GM19463 (cell line): ENCODE results near the gene FCER1G.

Source experiments
- ATAC-seq: cut with Tn5 transposase; IDR thresholded peaks from one replicate; pipeline ENCODE4 v1.9.1; 2021; ENCODE audit warnings: mild to moderate bottlenecking, moderate library complexity; ENCODE audit not compliant: unreplicated experiment

The FCER1G gene

DNA sequence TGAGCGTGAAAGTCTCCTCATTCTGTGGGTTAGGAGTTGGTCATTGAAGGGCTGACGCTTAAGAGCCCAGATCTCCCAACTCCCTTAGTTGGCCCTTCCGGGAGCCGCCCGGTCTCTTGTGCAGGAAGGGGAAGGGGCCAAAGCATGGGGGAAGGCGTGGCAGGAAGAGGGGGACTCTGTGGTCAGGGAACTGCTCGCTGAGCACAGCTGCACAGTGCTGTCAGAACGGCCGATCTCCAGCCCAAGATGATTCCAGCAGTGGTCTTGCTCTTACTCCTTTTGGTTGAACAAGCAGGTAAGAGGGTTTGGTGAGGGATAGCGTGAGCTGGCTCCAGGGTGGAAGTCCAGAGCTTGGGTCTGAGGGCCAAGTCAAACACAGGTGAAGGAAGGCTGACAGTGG is at the start of gene FCER1G:
Gene FCER1G, plus strand, starts transcription at position 220 of the 400 bp plus-strand sequence. Its CDS starts 27 bp downstream, at position 247.
- no peak for ATAC-seq

DNA sequence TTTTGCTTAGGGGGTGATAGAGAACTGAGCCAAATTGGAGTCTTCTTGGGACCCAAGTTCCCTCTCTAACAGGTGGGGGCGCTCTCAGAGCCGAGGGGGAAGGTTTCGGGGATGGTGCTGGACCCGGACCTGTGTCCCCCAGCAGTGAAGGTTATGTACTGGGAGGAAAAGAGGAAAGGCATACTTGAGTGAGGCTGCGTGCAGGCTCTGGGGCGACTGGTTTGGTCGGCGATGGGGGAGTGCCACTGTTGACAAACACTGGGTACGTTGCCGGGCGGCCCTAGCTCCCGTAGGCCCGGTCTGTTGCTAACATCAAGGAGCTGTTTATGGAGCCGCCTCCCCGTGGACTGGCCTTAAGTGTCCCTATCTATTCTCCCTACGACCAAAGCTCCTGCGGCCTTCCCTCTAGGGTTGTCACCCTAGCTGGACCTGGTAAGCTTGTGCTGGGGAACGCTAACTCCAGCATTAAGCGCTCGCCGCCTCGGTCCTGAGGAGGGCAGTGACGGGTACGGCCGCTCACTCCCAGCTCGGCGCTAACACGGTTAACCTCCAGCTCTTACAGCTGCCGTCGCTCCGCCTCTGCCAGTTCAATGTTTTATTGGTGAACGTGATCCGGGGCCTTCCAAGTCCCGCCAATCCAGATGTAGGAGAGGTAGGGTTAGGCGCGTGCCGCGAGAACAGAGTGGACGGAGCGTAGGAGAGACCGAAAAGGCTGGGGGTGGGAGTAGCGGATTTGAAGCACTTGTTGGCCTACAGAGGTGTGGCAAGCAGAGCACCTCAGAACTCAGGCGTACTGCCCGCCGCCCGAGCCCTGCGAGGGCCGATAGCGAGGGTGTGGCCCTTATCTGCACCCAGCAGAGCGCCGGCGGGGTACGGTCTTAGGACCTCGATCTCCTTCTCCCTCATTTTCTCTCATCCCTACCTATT is 49.1 kb upstream of the FCER1G start, which contains the start of gene PPOX:
Gene PPOX, plus strand, starts transcription at position 685 of the 927 bp plus-strand sequence. CDS start 422 bp downstream, outside the sequence.
- peak; percentile 95 for ATAC-seq

DNA sequence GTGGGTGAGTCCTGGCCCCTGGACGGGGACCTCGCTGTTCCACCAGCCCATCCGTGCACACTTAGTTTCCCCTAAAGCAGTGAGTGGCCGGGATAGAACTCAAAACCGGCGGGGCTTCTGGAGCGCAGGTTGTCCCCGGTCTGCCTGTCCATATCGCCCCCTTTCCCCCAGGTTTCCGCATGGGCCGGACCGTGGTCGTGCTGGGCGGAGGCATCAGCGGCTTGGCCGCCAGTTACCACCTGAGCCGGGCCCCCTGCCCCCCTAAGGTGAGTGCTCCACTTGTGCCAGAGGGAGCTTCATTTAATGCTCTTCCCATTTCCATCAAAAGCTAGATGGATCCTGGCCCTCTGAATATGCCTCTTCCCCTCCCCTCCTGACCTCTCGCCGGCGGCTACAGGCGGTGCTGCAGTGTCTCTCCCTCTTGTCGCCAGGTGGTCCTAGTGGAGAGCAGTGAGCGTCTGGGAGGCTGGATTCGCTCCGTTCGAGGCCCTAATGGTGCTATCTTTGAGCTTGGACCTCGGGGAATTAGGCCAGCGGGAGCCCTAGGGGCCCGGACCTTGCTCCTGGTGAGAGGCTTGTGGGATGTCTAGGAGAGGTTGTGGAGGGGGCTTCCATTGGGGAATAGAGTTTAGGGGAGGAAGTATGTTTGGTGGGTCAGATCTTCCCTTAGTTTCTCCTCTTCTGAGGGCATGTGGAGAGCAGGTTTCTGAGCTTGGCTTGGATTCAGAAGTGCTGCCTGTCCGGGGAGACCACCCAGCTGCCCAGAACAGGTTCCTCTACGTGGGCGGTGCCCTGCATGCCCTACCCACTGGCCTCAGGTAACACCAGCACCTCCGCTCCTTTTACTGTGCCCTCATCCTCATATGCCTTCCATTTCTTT is 48.2 kb upstream of the FCER1G start:
- no peak for ATAC-seq

GRCh38 chr1:161168906-161169305 is 46.2 kb upstream of the FCER1G start:
- no peak for ATAC-seq

DNA sequence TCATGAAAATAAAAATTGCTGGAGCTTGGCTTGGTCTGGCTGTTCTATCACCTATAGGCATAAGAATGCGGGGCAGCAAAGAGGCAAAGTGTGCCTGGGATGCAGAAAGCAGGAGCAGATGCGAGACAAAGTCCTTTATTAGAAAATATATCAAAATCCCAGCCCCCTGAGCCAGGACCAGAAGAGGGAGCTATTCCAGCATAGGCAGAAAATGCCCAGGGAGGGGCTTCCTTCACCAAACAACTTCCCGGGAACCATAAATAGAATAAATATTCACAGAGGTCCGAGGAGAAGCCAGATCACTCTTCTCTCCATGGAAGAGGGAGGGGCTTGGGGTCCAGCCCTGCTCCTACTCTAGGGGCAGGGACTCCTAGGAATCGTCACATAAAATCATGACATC is 43.9 kb upstream of the FCER1G start:
- ATAC-seq, result no peak

DNA sequence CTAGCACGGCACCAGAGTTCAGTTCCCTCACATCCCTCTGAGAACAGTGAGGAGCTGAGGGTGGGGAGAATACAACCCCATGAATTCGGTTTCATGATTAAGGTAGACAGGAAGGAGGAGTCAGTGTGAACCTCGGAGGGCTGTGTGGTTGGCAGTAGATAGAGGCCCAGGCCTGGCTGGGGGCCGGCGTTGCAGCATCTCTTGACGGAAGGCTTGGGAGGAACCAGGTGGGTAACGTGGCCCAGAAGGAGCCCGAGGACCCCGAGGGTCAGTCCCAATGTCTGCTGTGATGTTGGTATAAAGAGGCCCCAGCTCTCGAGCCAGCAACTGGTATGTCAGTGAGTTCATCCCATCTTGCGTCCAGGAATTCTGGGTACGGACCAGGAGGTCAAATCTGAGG is 43.4 kb upstream of the FCER1G start:
- ATAC-seq, result no peak

DNA sequence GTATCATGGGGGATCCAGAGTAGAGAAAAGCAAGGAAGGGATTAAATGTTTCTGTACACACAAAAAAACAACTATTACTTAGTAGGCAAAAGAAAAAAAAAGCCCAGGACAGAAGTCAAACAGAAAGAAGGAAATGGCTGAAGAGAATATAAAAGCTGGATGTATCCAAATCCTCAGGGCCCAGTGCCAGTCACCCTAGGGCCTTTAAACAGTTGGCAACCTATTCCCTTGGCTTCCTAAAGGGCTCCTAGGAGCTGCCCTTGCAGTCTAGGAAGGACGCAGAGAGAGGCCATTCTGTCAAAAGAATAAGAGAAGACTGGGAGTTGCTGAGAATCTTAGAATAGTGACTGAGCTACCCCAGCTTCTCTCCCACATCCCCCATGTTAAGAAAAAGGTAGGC is 42.7 kb upstream of the FCER1G start:
- ATAC-seq, result no peak

DNA sequence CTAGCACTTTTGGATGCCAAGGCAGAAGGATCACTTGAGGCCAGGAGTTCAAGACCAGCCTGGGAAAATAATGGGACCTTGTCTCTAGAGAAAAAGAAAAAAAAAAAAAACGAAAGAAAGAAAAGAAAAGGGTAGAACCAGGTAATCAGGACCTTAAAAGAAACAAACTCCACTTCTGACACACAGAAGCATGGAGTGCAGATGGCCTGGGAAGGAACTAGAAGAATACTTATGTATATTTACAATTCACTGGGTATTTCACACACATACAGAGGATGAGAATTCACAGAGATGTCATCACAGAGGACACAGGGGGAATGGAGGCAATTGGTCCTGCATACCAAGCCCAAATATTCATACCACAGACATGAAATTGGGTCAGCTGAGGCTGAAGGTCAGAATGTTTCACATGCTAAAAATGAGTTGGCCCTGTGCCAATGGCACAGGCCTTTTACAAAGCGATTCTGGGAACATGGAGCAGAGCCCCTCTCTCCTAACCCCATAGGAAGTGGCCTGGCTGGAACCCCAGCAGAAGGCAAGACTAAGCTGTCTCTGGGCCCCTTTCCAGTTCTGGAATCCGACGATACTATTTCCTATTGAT is 42.2 kb upstream of the FCER1G start:
- ATAC-seq, result no peak

- ATAC-seq, result no peak
These were observed 41.4 kb upstream of the FCER1G start for GRCh38 chr1:161173711-161174110.

GRCh38 chr1:161174911-161175310 is 40.2 kb upstream of the FCER1G start:
- ATAC-seq, result no peak

DNA sequence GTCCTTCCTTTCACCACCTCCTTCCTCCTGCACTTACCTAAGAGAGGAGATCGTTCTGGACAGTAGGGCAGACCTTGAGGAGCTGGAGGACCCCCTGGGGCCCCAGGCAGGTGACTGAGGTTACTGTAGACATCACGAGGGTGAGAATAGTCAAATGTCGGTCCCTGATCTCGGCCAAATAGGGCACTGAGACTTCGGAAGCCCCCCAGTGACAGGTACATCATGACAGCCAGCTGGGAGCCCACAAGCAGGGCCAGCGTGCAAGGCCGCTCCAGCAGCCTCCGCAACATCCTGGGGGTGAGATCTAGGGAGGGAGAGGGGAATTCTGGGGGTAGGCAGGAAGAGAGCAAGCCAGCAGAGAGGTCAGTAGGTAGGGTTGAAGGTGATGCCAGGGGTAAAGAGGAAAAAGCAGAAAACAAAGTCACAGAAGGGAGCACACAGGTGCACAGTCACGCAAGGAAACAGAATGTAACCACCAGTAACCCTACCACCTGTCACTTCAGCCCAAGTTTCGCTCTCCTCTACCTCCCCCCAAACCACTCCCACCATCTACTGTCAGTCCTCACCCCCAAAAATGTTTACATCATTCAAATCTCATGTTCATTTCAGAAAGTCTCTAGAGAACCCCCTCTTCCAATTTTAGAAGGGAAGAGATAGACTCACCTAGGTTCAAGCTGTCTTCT is 39.2 kb upstream of the FCER1G start:
- no peak for ATAC-seq

GRCh38 chr1:161176468-161177111 is 38.5 kb upstream of the FCER1G start:
- ATAC-seq, result no peak

DNA sequence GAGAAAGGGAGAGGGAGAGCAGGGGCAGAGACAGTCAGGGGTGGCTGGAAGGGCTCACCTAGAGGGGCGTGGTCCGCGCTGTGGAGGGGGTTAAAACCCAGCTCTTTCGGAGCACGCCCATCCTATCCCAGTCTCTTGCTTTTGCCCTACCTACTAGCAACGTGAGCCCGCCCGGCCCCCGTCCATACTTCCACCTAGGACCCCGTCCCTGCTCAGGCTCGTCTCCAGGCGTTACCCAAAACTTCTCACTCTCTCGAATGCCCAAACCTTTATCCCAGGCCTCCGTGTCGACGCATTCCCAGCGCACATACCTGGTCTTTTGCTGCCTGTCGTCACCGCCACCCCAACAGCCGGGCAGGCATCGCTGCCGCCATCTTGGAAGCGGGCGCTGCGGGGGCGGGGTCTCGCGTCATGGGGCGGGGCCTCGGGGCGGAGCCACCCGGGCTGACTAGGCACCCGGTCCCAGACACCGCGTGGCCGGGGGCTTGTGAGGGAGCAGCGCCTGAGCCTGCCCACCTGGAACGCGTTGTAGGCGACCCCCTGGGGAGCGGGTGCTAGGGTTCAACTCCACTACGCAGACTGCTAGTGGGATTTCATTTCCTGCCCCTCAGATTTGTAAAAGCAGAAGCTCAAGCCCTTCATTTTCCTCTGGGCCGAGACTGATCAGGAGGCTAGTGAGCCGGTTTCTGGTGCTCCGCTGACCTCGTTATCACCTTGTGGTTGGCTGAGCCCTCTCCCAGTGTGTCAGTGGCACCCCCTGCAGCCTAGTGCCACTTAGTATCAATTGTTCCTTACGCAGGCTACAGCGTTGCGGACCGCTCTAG is 37.8 kb upstream of the FCER1G start, which contains the start of gene B4GALT3:
Gene B4GALT3, minus strand, starts transcription at position 396 of the 824 bp plus-strand sequence. CDS start 1,447 bp downstream, outside the sequence.
- peak; percentile 78 for ATAC-seq

DNA sequence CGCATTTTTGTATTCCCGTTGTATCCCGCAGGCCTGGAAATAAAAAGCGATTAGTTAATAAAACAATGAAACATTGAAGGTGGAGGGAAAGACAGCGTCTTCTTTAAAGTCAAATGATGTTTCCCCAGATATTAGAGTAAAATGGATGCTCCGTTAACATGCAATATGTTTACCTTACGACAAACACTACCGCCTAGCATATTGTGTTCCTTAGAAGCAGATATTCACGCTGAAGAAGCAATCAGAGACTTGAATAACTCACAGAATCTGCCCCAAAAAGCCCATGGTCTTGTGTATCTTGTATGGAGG is 37.2 kb upstream of the FCER1G start:
- no peak for ATAC-seq

DNA sequence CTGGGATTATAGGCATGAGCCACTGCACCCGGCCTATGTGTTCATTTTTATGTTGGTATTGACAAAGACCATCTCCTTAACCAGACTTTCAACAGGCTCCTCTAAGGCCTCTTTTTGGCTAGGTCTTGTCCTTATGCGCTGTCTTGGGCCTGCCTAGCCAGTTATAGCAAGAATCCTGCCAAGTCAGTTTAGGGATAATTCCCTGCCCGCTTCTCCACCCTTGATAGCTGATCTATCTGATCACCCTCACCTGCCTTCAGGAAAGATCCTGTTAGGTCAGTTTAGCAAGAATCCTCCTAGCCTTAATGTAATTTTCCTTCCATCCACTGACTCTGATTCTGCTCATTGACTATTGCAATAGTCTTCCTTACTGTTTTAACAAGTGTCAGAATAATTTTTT is 35.4 kb upstream of the FCER1G start:
- no peak for ATAC-seq

GRCh38 chr1:161180639-161181038 is 34.5 kb upstream of the FCER1G start:
- no peak for ATAC-seq

DNA sequence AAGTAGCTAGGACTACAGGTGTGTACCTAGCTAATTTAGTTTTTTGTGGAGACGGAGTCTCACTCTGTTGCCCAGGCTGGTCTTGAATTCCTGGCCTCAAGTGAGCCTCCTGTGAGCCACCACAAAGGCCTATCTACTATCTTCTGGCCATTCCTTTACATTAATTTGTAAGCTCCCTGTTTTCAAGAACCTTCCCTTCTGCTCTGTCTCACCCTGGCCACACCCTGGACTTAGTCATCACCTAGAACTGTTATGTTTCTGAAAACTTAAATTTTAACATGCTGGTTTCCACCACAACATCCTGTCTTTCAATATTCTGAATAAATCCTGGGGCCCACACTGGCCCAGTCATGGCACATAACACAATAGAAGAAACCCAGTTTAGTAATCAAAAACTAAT is 32.9 kb upstream of the FCER1G start:
- ATAC-seq, result peak; percentile 49

DNA sequence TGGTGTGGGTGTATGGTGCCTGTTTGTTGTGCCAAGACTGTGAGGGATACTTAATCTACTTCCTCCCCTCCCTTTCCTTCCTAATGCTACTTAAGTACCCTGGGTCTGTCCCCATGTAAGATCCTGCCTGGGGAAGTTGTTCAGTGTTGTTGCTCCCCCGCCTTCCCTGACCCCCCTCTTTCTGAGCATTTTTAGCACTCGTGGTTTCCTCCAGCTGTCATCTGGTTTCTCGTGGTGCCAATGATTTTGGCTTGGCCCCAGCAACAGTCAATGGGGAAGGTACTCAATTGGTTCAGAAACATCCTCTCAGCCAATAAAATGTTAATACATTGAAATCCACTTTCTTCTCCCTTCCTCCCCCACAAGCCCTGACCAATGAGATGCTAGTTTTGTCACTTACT is 29.8 kb upstream of the FCER1G start:
- peak; percentile 63 for ATAC-seq

DNA sequence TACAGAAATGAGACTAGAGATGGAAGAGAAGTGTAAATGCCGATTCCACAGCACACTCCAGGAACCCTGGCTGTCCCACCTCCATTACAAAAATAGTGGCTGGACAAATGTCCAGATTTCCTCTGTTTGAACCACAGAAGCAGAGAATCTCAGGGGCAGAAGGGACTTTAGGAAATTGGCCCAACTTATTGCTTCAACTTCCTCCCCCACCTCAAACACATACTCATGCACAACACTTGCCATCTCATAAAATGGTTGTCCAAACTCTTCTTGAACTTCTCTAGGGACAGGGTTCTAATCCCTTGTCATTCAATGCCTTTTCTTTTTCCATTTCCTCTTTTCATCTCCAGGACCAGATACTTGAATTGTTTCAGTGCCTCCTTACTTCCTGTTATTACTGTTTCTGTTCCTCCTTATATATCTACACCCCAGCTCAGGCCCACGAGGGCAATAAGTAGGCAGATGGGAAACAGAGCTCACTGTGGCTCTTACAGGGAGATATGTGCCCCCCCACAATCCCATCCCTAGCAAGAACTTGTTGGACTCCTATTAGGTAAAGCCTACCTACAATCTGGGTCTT is 29.3 kb upstream of the FCER1G start:
- ATAC-seq, result peak; percentile 20
